Choroid plexus epithelial cell (primary cell): ENCODE data around the gene NKTR.

Source experiments
- DNase-seq: peaks from one replicate; pipeline ENCODE4 v3.0.0-alpha.2; 2010; ENCODE audit warnings: low read depth
- H3K4me3 ChIP-seq: 2 replicates; pipeline ENCODE4 v1.5.1; 2011; ENCODE audit warnings: low read depth, mild to moderate bottlenecking, control low read depth, low read length, moderate library complexity
- TF ChIP-seq, protein P1 (sequence below): conservative IDR thresholded peaks from 2 replicates; pipeline ENCODE4 v1.5.1; 2011; ENCODE audit warnings: low read depth, mild to moderate bottlenecking, control low read depth, inconsistent platforms, low read length, moderate library complexity

NKTR gene

DNA sequence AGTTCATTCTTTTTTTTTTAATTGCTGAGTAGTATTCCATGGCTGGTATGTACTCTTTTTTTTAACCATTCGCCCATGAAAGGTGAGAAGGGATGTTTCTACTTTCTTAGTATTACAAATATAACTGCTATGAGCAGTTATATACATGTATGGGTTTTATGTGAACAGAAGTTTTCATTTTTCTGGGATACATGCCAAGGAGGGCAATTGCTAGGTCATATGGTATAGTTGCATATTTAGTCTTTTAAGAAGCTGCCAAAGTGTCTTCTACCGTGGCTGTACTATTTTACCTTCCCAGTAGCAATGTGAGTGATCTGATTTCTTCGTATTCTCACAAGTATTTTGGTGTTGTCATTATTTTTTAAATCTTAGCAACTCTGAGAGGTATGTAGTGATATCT, 73.7 kb downstream of the NKTR start:
- TF ChIP-seq, protein P1, sequence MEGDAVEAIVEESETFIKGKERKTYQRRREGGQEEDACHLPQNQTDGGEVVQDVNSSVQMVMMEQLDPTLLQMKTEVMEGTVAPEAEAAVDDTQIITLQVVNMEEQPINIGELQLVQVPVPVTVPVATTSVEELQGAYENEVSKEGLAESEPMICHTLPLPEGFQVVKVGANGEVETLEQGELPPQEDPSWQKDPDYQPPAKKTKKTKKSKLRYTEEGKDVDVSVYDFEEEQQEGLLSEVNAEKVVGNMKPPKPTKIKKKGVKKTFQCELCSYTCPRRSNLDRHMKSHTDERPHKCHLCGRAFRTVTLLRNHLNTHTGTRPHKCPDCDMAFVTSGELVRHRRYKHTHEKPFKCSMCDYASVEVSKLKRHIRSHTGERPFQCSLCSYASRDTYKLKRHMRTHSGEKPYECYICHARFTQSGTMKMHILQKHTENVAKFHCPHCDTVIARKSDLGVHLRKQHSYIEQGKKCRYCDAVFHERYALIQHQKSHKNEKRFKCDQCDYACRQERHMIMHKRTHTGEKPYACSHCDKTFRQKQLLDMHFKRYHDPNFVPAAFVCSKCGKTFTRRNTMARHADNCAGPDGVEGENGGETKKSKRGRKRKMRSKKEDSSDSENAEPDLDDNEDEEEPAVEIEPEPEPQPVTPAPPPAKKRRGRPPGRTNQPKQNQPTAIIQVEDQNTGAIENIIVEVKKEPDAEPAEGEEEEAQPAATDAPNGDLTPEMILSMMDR, result no peak
- DNase-seq, result peak; percentile 59
- H3K4me3 ChIP-seq, result no peak overlapping the region

DNA sequence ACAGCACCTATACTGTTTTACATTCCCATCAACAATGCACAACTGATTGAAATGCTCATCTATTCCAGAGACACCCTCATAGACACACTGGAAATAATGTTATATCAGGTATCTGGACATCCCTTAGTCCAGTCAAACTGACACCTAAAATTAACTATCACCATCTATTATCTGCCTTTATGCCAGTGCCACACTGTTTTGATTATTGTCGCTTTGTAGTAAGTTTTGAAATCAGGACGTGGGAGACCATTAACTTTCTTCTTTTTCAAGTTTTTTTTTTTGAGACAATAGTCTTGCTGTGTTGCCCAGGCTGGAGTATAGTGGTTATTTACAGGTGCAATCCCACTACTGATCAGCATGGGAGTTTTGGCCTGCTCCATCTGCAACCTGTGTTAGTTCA, 75.4 kb downstream of the NKTR start:
- H3K4me3 ChIP-seq, result no peak overlapping the region
- DNase-seq, result no peak
- TF ChIP-seq, protein P1, result no peak

DNA sequence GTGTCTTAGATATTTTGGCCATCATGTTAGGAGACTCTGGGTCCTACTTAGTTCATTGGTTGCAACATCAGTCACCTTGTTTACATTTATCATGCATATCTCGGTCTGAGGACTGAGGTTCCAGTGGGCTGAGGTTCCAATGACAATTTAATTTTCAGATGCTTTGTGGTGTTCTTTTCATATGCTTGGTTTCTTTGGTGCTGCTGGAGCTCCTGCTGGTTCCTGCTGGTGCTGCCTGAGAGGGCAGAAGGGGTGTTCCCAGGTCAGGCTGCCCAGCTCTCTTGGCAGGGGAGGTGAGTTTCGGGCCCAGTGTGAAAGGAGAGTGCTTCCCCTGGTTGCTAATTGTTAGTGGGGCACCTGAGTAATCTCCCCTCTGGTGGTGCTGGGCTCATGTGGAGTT, 78.0 kb downstream of the NKTR start:
- TF ChIP-seq, protein P1, result no peak
- DNase-seq, result no peak

DNA sequence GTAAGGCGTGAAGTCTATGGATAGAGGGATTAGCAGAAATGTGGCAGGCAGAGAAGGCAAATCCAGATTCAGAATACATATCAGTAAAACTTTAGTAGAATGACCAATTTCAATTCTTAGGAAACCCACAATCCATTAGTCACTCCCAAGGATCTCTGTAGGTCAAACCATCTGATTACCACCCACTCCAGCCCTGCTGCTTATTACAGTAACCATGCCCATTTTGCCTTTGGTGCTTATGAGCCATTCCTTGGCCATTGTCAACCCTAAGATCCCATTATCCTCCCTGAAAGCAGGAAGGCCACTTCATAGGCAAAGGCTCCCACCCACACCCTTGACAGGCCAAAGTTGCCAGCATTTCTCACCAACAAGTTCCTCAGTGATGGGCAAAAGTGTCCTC, 79.8 kb downstream of the NKTR start:
- H3K4me3 ChIP-seq, result no peak overlapping the region
- TF ChIP-seq, protein P1, result no peak
- DNase-seq, result peak; percentile 31

More for the DNA sequence above, 78.0 kb downstream of the NKTR start:
- no peak overlapping the region for H3K4me3 ChIP-seq

DNA sequence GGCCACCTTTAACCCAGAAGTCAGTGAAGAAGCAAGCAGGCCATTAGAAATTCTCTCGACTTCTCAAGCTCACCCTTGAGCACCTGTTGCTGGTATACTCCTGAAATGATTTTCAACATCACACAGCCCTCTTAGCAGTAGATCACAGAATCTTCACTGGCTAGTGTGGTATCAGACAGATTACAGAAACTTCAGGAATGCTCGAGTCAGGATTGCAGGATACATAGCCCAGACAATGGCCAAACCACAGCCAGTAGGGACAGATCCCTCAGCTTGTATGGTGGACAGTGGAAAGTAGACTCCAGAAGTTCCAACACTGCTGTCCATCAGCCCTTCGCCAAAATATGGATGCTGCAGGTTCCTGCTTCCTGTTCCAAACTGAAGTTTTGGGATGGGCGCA, 80.3 kb downstream of the NKTR start:
- TF ChIP-seq, protein P1, result no peak
- H3K4me3 ChIP-seq, result no peak overlapping the region
- DNase-seq, result peak; percentile 30

DNA sequence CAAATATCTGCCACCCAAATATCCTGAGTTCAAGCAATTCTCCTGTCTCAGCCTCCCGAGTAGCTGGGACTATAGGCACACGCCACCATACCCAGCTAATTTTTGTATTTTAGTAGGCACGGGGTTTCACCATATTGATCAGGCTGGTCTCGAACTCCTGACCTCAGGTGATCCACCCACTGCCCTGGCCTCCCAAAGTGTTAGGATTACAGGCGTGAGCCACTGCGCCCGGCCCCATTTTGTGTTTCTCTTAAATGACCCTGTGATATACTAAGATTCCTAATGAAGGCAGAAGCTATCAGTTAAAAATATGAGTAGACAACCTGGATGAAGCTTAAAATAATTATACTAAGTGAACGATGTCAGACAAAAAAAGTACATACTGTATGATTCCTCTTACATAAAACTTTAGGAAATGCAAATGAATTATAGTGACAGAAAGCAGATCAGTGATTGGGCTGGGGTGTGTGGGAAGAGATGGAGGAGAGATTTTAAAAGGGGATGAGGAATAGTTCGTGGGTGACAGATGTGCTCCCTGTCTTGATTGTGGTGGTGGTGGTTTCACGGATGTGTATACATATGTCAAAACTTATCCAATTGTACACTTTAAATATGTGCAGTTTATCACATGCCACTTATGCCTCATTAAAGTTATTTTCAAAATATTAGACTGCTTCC, 81.0 kb downstream of the NKTR start:
- no peak overlapping the region for H3K4me3 ChIP-seq
- TF ChIP-seq, protein P1, result no peak
- no peak for DNase-seq
